SK-N-SH (cell line): ENCODE results near the gene PER1. TPM values are rescaled to one million over a fixed set of nuclear protein-coding genes. Genes with fewer than 3 reads are reported as not detected.

Experiments
- CTCF ChIA-PET: fragments of 300-600, 350-600 bp; formaldehyde crosslinking; extraction: SDS; loops from one replicate; lab custom pipeline; 2021; lab: Yijun Ruan, JAX
- POLR2A ChIA-PET: fragments of 350-600 bp; sonication (Branson Sonifier 250); formaldehyde crosslinking; extraction: SDS; loops from one replicate; lab custom pipeline; 2020; ENCODE audit warnings: antibody characterized with exemption, inconsistent platforms; lab: Yijun Ruan, JAX
- DNase-seq: peaks from one replicate; pipeline ENCODE4 v3.0.0; 2012
- H2AFZ ChIP-seq: fragments of 200-600 bp; sonication (generic); 2 replicates; pipeline ENCODE4 v1.8.1; 2016; ENCODE audit warnings: antibody characterized with exemption, mild to moderate bottlenecking, low read depth
- H3F3A ChIP-seq: fragments of 200-600 bp; sonication (generic); replicated peaks from 2 replicates; pipeline ENCODE3; 2016; ENCODE audit warnings: antibody characterized with exemption, mild to moderate bottlenecking; ENCODE audit not compliant: insufficient read depth
- H3K27ac ChIP-seq, 2 experiments: fragments of 200-500 bp in 1 of 2; fragments of 200-600 bp in 1 of 2; sonication (Bioruptor generic) in 1 of 2; sonication (generic), shearing (Covaris generic) in 1 of 2; 2 replicates each; pipeline versions ENCODE4 v1.5.1 to v1.6.1; 2014 to 2016; ENCODE audit warnings: low read depth in 2 of 2, inconsistent platforms in 1 of 2, low read length in 1 of 2, mild to moderate bottlenecking in 1 of 2, mixed read lengths in 1 of 2
- H3K27me3 ChIP-seq: fragments of 200-600 bp; sonication (generic), shearing (Covaris generic); 2 replicates; pipeline ENCODE4 v1.6.1; 2016; ENCODE audit warnings: mixed run types; ENCODE audit not compliant: insufficient read depth
- H3K36me3 ChIP-seq, 2 experiments: fragments of 200-500 bp in 1 of 2; fragments of 200-600 bp in 1 of 2; sonication (Bioruptor generic) in 1 of 2; sonication (generic) in 1 of 2; replicated peaks in 1 of 2; 2 replicates each; pipeline versions ENCODE3 to v1.5.1; 2014 to 2016; ENCODE audit warnings: low read length in 1 of 2, mild to moderate bottlenecking in 1 of 2; ENCODE audit not compliant: insufficient read depth in 2 of 2, control insufficient read depth in 1 of 2
- H3K4me1 ChIP-seq, 2 experiments: fragments of 200-500 bp in 1 of 2; fragments of 200-600 bp in 1 of 2; sonication (Bioruptor generic) in 1 of 2; sonication (generic), shearing (Covaris generic) in 1 of 2; 2 replicates each; pipeline versions ENCODE4 v1.5.1 to v1.6.1; 2014 to 2016; ENCODE audit warnings: low read depth in 1 of 2, low read length in 1 of 2, mixed run types in 1 of 2; ENCODE audit not compliant: insufficient read depth in 2 of 2, control insufficient read depth in 1 of 2
- H3K4me2 ChIP-seq: fragments of 200-600 bp; sonication (generic), shearing (Covaris generic); 2 replicates; pipeline ENCODE4 v1.6.1; 2017; ENCODE audit warnings: mixed run types
- H3K4me3 ChIP-seq, 2 experiments: fragments of 200-500 bp in 1 of 2; fragments of 200-600 bp in 1 of 2; sonication (Bioruptor generic) in 1 of 2; sonication (generic), shearing (Covaris generic) in 1 of 2; 2 replicates each; pipeline versions ENCODE4 v1.5.1 to v1.8.1; 2014 to 2016; ENCODE audit warnings: low read depth in 2 of 2, inconsistent platforms in 1 of 2, low read length in 1 of 2, mild to moderate bottlenecking in 1 of 2, mixed read lengths in 1 of 2, moderate library complexity in 1 of 2
- H3K79me2 ChIP-seq: fragments of 200-600 bp; sonication (generic); 2 replicates; pipeline ENCODE4 v1.8.1; 2017; ENCODE audit warnings: mild to moderate bottlenecking; ENCODE audit not compliant: insufficient read depth
- H3K9ac ChIP-seq: fragments of 200-600 bp; sonication (generic); 2 replicates; pipeline ENCODE4 v1.6.1; 2017; ENCODE audit warnings: mixed run types
- H3K9me2 ChIP-seq: fragments of 200-600 bp; sonication (generic); 2 replicates; pipeline ENCODE4 v1.6.1; 2017; ENCODE audit warnings: mixed run types
- H3K9me3 ChIP-seq: fragments of 200-600 bp; sonication (generic); 2 replicates; pipeline ENCODE4 v1.6.1; 2017; ENCODE audit warnings: mixed run types, mild to moderate bottlenecking, moderate library complexity
- H4K20me1 ChIP-seq: fragments of 200-600 bp; sonication (generic); 2 replicates; pipeline ENCODE4 v1.6.1; 2017; ENCODE audit warnings: mild to moderate bottlenecking, mixed run types; ENCODE audit not compliant: insufficient read depth
- CHD2 ChIP-seq: fragments of 150-350 bp; IDR thresholded peaks from 2 replicates; pipeline ENCODE4 v1.6.1; 2018; ENCODE audit warnings: low read length; ENCODE audit not compliant: partially characterized antibody
- ELF1 ChIP-seq: IDR thresholded peaks from 2 replicates; pipeline ENCODE4 v1.4.0; 2012
- GABPA ChIP-seq: IDR thresholded peaks from 2 replicates; pipeline ENCODE4 v1.4.0; 2012; ENCODE audit warnings: low read depth, mild to moderate bottlenecking
- JUND ChIP-seq: IDR thresholded peaks from 2 replicates; pipeline ENCODE4 v1.4.0; 2012
- MAX ChIP-seq: IDR thresholded peaks from 2 replicates; pipeline ENCODE4 v1.4.0; 2012; ENCODE audit warnings: low read depth
- MEF2A ChIP-seq: IDR thresholded peaks from 2 replicates; pipeline ENCODE4 v1.4.0; 2012; ENCODE audit warnings: low read depth, borderline replicate concordance
- MXI1 ChIP-seq: IDR thresholded peaks from 2 replicates; pipeline ENCODE4 v1.6.1; 2012; ENCODE audit warnings: mild to moderate bottlenecking, low read depth, low read length, improper control_type of control experiment
- NFIC ChIP-seq: IDR thresholded peaks from 2 replicates; pipeline ENCODE4 v1.4.0; 2012; ENCODE audit warnings: borderline replicate concordance
- POLR2AphosphoS5 ChIP-seq: IDR thresholded peaks from 2 replicates; pipeline ENCODE4 v1.6.1; 2012; ENCODE audit warnings: low read depth, low read length
- REST ChIP-seq: IDR thresholded peaks from 2 replicates; pipeline ENCODE4 v1.6.1; 2012; ENCODE audit warnings: mild to moderate bottlenecking, low read depth, low read length, moderate library complexity
- RFX5 ChIP-seq: IDR thresholded peaks from 2 replicates; pipeline ENCODE4 v1.6.1; 2012; ENCODE audit warnings: mild to moderate bottlenecking, improper control_type of control experiment, low read length
- RXRA ChIP-seq: IDR thresholded peaks from 2 replicates; pipeline ENCODE4 v1.4.0; 2012; ENCODE audit warnings: low read depth, mild to moderate bottlenecking, borderline replicate concordance
- TAF1 ChIP-seq: IDR thresholded peaks from 2 replicates; pipeline ENCODE4 v1.6.1; 2012; ENCODE audit warnings: low read depth, mild to moderate bottlenecking, low read length, moderate library complexity, borderline replicate concordance
- TEAD4 ChIP-seq: IDR thresholded peaks from 2 replicates; pipeline ENCODE4 v1.4.0; 2012; ENCODE audit warnings: mild to moderate bottlenecking, borderline replicate concordance; ENCODE audit not compliant: insufficient read depth
- USF1 ChIP-seq: IDR thresholded peaks from 2 replicates; pipeline ENCODE4 v1.4.0; 2012; ENCODE audit warnings: low read depth, borderline replicate concordance
- USF2 ChIP-seq: fragments of 150-350 bp; IDR thresholded peaks from 2 replicates; pipeline ENCODE4 v1.6.1; 2017; ENCODE audit warnings: antibody characterized with exemption, low read length, low read depth, borderline replicate concordance
- YY1 ChIP-seq: IDR thresholded peaks from 2 replicates; pipeline ENCODE4 v1.4.0; 2012; ENCODE audit warnings: low read depth, mild to moderate bottlenecking
- ZBTB33 ChIP-seq: IDR thresholded peaks from 2 replicates; pipeline ENCODE4 v1.4.0; 2012; ENCODE audit warnings: low read depth, borderline replicate concordance
- WGBS: methylation state at CpG from one replicate; pipeline ENCODE4 v1.1.6; 2017; ENCODE audit warnings: low lambda C conversion rate; 5-methylcytosine and 5-hydroxymethylcytosine counted together
- polyA plus RNA-seq, 3 experiments: library from polyadenylated mRNA; depleted of rRNA; stranded (reverse); fragments of >200 nt; gene quantifications; 2 replicates each; pipeline ENCODE4 v1.2.3, GENCODE V29; 2012

PER1 gene
- polyA plus RNA-seq, 1 of the 3 experiments (the other 2 are of a cell fraction), result 56.8 TPM

GRCh38 chr17:8156246-8156992 is 4.2 kb upstream of the PER1 start (continued):
- TF ChIP-seq MXI1, result peak; percentile 91
- peak; percentile 56; the same call in 1 of the 2 replicates for TF ChIP-seq TAF1
- TF ChIP-seq ZBTB33, result no peak
- TF ChIP-seq TEAD4, result no peak
- no peak for TF ChIP-seq JUND
- peak; percentile 43; the same call in 1 of the 2 replicates for TF ChIP-seq NFIC
- peak; percentile 5; the same call in 1 of the 2 replicates for TF ChIP-seq USF2
- TF ChIP-seq MAX, result peak; percentile 98
- TF ChIP-seq RFX5, result peak; percentile 90
- TF ChIP-seq CHD2, result peak; percentile 81
- peak; percentile 74 for TF ChIP-seq POLR2AphosphoS5

GRCh38 chr17:8155996-8156245 is 3.7 kb upstream of the PER1 start:
- POLR2A ChIA-PET, result interaction anchor here (0.6 to 2.1 kb wide), 5 partner anchors 12 to 32 kb away, joined by 3 to 13 read pairs (median 4); no protein-coding TSS in a partner anchor
- H3K9me3 ChIP-seq, result no peaks in the 10 kb centered on the region

More at GRCh38 chr17:8155996-8156245, 3.7 kb upstream of the PER1 start:
- Histone ChIP-seq H4K20me1 (no peaks in the 10 kb centered on the region; the same call in 1 of the 2 replicates), H3K27me3 (no peaks in the 10 kb centered on the region), H3F3A (peaks cover 41% of the 10 kb centered on the region), H3K4me1 (peaks cover 32 to 45% of the 10 kb centered on the region in 2 experiments; a peak in 3 of 4 replicates), H3K4me2 (peak overlapping the region; percentile 95), H3K4me3 (peak overlapping the region; percentile 54 to 78), H3K27ac (peak overlapping the region; percentile 40 to 95; a peak in 3 of 4 replicates), H3K9me2 (no peaks in the 10 kb centered on the region), H2AFZ (no peak overlapping the region; the same call in 1 of the 2 replicates), H3K36me3 (peaks cover 11 to 17% of the 10 kb centered on the region in 2 experiments), H3K9ac (peak overlapping the region; percentile 98), H3K79me2 (peaks cover 34% of the 10 kb centered on the region)
- CTCF ChIA-PET, result interaction anchor here (1.1 to 9.4 kb wide), 4 partner anchors 18 to 46 kb away, joined by 4 to 98 read pairs (median 12); no protein-coding TSS in a partner anchor
- no peak for DNase-seq
- 5% methylated on average over 9 of the region's 11 CpGs for WGBS
- TF ChIP-seq YY1 (no peak), ELF1 (no peak), GABPA (no peak), MEF2A (no peak), POLR2AphosphoS5 (no peak), USF1 (no peak), ZBTB33 (no peak), RXRA (no peak), TEAD4 (no peak), REST (no peak)
